AG04450 (cell line): Measurements from ENCODE around the gene SOX15. TPM values are rescaled to one million over a fixed set of nuclear protein-coding genes. Genes with fewer than 3 reads are reported as not detected.

Experiments used
- CTCF ChIA-PET: fragments of 300-600, 350-600 bp; formaldehyde crosslinking; extraction: SDS; loops from one replicate; lab custom pipeline; 2022; ENCODE audit warnings: antibody characterized with exemption, inconsistent platforms; lab: Charles Lee
- POLR2A ChIA-PET: fragments of 350-600 bp; formaldehyde crosslinking; extraction: SDS; loops from one replicate; lab custom pipeline; 2021; ENCODE audit warnings: antibody characterized with exemption, inconsistent platforms; lab: Yijun Ruan, JAX
- DNase-seq: peaks from one replicate; pipeline ENCODE4 v3.0.0-alpha.2; 2011; ENCODE audit warnings: low read depth, low spot score
- H3K27ac ChIP-seq: one replicate; pipeline ENCODE4 v1.5.1; 2012; ENCODE audit warnings: low read depth, low read length, control low read depth
- H3K27me3 ChIP-seq: one replicate; pipeline ENCODE4 v1.6.0; 2012; ENCODE audit warnings: low read length; ENCODE audit not compliant: control insufficient read depth, insufficient read depth
- H3K4me3 ChIP-seq: 2 replicates; pipeline ENCODE4 v1.5.1; 2011; ENCODE audit warnings: mild to moderate bottlenecking, low read depth, low read length, control low read depth
- H3K9me3 ChIP-seq: 2 replicates; pipeline ENCODE4 v1.5.1; 2012; ENCODE audit warnings: low read length; ENCODE audit not compliant: control insufficient read depth, insufficient read depth
- CTCF ChIP-seq: IDR thresholded peaks from 2 replicates; pipeline ENCODE4 v1.5.1; 2011; ENCODE audit warnings: low read depth, low read length, control low read depth, inconsistent platforms
- polyA plus RNA-seq: library from polyadenylated mRNA; depleted of rRNA; stranded (reverse); fragments of >200 nt; gene quantifications from 2 replicates; pipeline ENCODE4 v1.2.3, GENCODE V29; 2011

The SOX15 gene
- polyA plus RNA-seq, 1 experiment, result 0.29 TPM

GRCh38 chr17:7618608-7619007, 28.7 kb upstream of the SOX15 start:
- ChIA-PET CTCF (interaction anchor here (0.7 to 1.2 kb wide), 2 partner anchors 69 to 442 kb away, joined by 5 read pairs; no protein-coding TSS in a partner anchor), POLR2A (no interaction called here)
- H3K27me3 ChIP-seq, result peaks cover 3% of the 10 kb centered on the region
- TF ChIP-seq CTCF, result no peak
- no peak for DNase-seq
- no peaks in the 10 kb centered on the region; the same call in 1 of the 2 replicates for H3K9me3 ChIP-seq
- H3K27ac ChIP-seq, result no peak overlapping the region
- no peak overlapping the region for H3K4me3 ChIP-seq

- Histone ChIP-seq H3K27ac (peak overlapping the region; percentile 52), H3K27me3 (peaks cover 3% of the 10 kb centered on the region), H3K9me3 (no peaks in the 10 kb centered on the region; the same call in 1 of the 2 replicates), H3K4me3 (peak overlapping the region; percentile 59)
- no peak for DNase-seq
- ChIA-PET CTCF (interaction anchor here (0.6 to 2.8 kb wide), 15 partner anchors 13 to 377 kb away, joined by 3 to 29 read pairs (median 4); partner anchors contain the start of genes SAT2, SOX15, TP53 and WRAP53), POLR2A (interaction anchor here (0.6 to 2.6 kb wide), 4 partner anchors 9 to 72 kb away, joined by 4 to 20 read pairs (median 12); partner anchors contain the start of genes SAT2, TP53 and WRAP53)
- no peak for TF ChIP-seq CTCF
These were observed 25.4 kb upstream of the SOX15 start for GRCh38 chr17:7615265-7615747.

GRCh38 chr17:7614425-7615264, 24.8 kb upstream of the SOX15 start, which contains the start of gene FXR2:
Gene FXR2 (minus strand): TSS chr17:7614897. CDS start chr17:7614532, 365 bp downstream.
- peak within 1 kb of the TSS; percentile 86 for H3K4me3 ChIP-seq
- POLR2A ChIA-PET, result interaction anchor here (0.7 to 2.6 kb wide), 5 partner anchors 9 to 72 kb away, joined by 3 to 20 read pairs (median 6); partner anchors contain the start of genes SAT2, TP53 and WRAP53
- CTCF ChIA-PET, result interaction anchor here (0.6 to 2.8 kb wide), 16 partner anchors 10 to 378 kb away, joined by 3 to 29 read pairs (median 4); partner anchors contain the start of genes ATP1B2, SAT2, SOX15 and TP53
- DNase-seq, result peak; percentile 100
- peak; percentile 66 for TF ChIP-seq CTCF
- no peaks in the 10 kb centered on the region; the same call in 1 of the 2 replicates for H3K9me3 ChIP-seq
- peaks cover under 1% of the 10 kb centered on the region for H3K27me3 ChIP-seq
- peak within 1 kb of the TSS; percentile 80 for H3K27ac ChIP-seq

DNA sequence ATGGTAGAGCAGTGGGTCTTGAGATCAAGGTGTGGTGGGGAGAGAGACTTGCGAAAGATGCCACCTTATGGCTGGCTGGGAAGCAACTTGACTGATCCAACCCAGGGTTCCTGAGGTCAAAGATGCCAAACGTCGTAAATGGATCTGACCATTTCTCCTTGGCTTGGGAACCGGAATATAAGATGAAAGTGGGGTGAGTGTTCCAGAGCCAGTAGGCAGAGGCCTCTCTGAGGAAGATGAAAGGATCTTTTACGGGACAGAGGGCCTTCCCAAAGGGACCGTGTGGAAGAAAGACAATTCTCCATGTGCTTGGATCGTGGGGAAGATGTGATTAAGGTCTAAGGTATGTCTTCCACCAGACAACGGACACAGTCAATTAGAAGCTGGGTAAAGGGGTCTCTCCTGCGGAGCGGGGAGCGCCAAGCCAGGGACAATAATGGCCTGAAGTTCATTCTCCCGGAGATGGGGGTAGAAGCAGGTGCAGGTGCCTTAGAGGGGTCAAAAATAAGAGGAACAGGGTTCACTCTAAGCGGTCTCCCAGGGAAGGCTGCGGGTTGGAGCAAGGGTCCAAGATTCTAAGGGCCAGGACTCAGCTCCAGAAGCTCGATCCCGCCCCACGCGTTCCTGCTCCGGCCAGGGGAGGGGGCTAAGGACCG, 24.0 kb upstream of the SOX15 start:
- H3K4me3 ChIP-seq, result peak overlapping the region; percentile 86
- no peak for DNase-seq
- TF ChIP-seq CTCF, result no peak
- ChIA-PET POLR2A (interaction anchor here (0.8 to 2.6 kb wide), 5 partner anchors 9 to 73 kb away, joined by 3 to 20 read pairs (median 3); partner anchors contain the start of genes SAT2, TP53 and WRAP53), CTCF (interaction anchor here (0.8 to 4.1 kb wide), 6 partner anchors 14 to 75 kb away, joined by 3 to 29 read pairs (median 13); partner anchors contain the start of genes ATP1B2, SAT2, SOX15 and TP53)
- no peaks in the 10 kb centered on the region; the same call in 1 of the 2 replicates for H3K9me3 ChIP-seq
- no peaks in the 10 kb centered on the region for H3K27me3 ChIP-seq
- peak overlapping the region; percentile 80 for H3K27ac ChIP-seq
